Measurements from ENCODE around the gene STUM. TPM values are rescaled to one million over a fixed set of nuclear protein-coding genes. Genes with fewer than 3 reads are reported as not detected.

Gene STUM
- total and polyA plus RNA-seq, 2 of the 8 experiments (the other 6 are each of a cell fraction or from before 2014, with no cell fraction given): 0.76 to 1.2 TPM

DNA sequence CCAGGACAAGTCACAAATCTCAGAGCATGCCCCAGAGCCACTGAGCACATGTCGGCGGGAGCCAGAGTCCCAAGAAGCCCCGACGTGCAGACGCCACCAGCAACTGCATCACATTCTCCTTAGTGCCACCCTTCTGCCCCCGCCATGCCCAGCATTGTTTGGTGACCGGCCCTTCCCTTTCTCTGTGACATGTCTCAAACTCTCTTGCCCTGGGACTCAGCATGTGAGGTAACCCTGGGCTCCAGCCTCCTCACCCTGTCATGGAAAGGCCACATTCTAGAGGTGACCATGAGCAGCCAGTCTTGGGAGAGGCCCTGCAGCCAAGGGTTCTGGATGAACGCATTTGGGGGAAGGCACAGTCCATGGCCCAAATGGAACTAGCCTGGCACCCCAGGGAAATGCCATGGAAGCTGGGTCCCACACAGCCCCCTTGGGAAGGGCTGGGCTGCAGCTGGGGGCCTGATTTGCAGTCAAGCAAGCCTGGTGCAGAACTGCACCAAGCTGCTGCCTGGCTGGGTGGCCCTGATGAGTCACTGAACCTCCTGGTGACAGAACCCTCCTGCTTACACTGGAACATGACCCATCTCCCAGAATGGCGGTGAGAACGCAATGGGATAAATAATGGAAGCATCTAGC is 96.1 kb downstream of the STUM start:
- Histone ChIP-seq H3K4ac (replicated peaks; ENCODE audit: insufficient read length, low read depth, low read length) (no peak overlapping the region), H3K27me3 (replicated peaks in 1 of 4; ENCODE audit: control insufficient read depth in 3 of 4, extremely low read depth in 1 of 4, insufficient read depth in 3 of 4, low read length in 3 of 4) (no peaks in the 10 kb centered on the region; a peak in 1 of 7 replicates), H2BK5ac (ENCODE audit: low read depth, low read length) (no peak overlapping the region), H2AK5ac (ENCODE audit: low read depth, low read length) (no peak overlapping the region), H2BK12ac (ENCODE audit: low read depth, low read length) (0 out of 2 replicates have a peak overlapping the region, but pooled peaks have one; percentile 23), H4K20me1 (replicated peaks in 1 of 2; ENCODE audit: control insufficient read depth in 1 of 2, insufficient read depth in 2 of 2, low read length in 2 of 2) (peaks cover 0 to 4% of the 10 kb centered on the region in 2 experiments), H3K27ac (ENCODE audit: low read depth, low read length) (no peak overlapping the region), H2BK20ac (ENCODE audit: low read length) (no peak overlapping the region), H4K91ac (replicated peaks; ENCODE audit: insufficient read length, low read length) (no peak overlapping the region), H4K5ac (ENCODE audit: insufficient read length, low read depth, low read length) (no peak overlapping the region), H3K4me2 (ENCODE audit: insufficient read depth in 1 of 2, low read depth in 2 of 2, low read length in 2 of 2) (no peak overlapping the region), H3K14ac (ENCODE audit: insufficient read length) (no peak overlapping the region), H3K9me3 (ENCODE audit: insufficient read depth in 2 of 2, low read depth in 1 of 2, low read length in 1 of 2) (no peaks in the 10 kb centered on the region), H3K18ac (ENCODE audit: extremely low read depth, low read length) (no peak overlapping the region), H2BK15ac (ENCODE audit: low read length) (no peak overlapping the region), H3K23me2 (ENCODE audit: low read depth, low read length) (no peaks in the 10 kb centered on the region), H3K9ac (replicated peaks in 1 of 4; ENCODE audit: extremely low read depth in 1 of 4, low read depth in 3 of 4, low read length in 3 of 4) (no peak overlapping the region), H3K79me2 (ENCODE audit: control insufficient read depth in 1 of 2, insufficient read depth in 2 of 2, low read length in 2 of 2) (no peaks in the 10 kb centered on the region), H3K4me1 (replicated peaks in 1 of 4; ENCODE audit: control insufficient read depth in 3 of 4, insufficient read depth in 4 of 4, low read length in 3 of 4) (peaks cover 0 to 3% (median 1%) of the 10 kb centered on the region in 4 experiments; a peak in 2 of 7 replicates), H2BK120ac (replicated peaks; ENCODE audit: low read depth, low read length) (no peak overlapping the region), H3K56ac (replicated peaks; ENCODE audit: insufficient read length, low read depth, low read length) (no peak overlapping the region), H3K4me3 (ENCODE audit: extremely low read depth in 1 of 4, insufficient read depth in 2 of 4, low read depth in 3 of 4, low read length in 4 of 4) (no peak overlapping the region), H3K36me3 (ENCODE audit: control insufficient read depth in 2 of 4, insufficient read depth in 4 of 4, low read length in 3 of 4) (no peaks in the 10 kb centered on the region), H3K79me1 (ENCODE audit: low read depth, low read length) (no peaks in the 10 kb centered on the region), H3K23ac (ENCODE audit: insufficient read length) (no peak overlapping the region), H4K8ac (ENCODE audit: extremely low read depth, insufficient read depth, low read length) (no peak overlapping the region), H2AFZ (ENCODE audit: low read length) (no peak overlapping the region)
- POLR2A ChIA-PET (ENCODE audit: partially characterized antibody): no interaction called here
- no peak for FAIRE-seq
- 93% methylated on average over 10 of the region's 10 CpGs; no CpG with 5 or more reads in 1 of the 2 experiments for WGBS, 2 experiments (ENCODE audit: extremely low coverage in 1 of 2, insufficient coverage in 1 of 2, insufficient read length in 1 of 2, insufficient replicate concordance in 2 of 2, low coverage in 1 of 2, low lambda C conversion rate in 2 of 2, missing lambda C conversion rate in 1 of 2)
- CTCF ChIA-PET (ENCODE audit: partially characterized antibody): interaction anchor here (2.0 to 3.9 kb wide), 2 partner anchors 11 to 67 kb away, joined by 5 to 17 read pairs; no protein-coding TSS in a partner anchor
- no peak for DNase-seq (ENCODE audit: low read depth in 1 of 2, low spot score in 2 of 2)
- TF ChIP-seq GABPA (IDR thresholded peaks at IDR 0.05; ENCODE audit: borderline replicate concordance, insufficient read depth, low read length) (no peak), KDM4A (IDR thresholded peaks at IDR 0.05; ENCODE audit: low read depth, low read length, severe bottlenecking) (no peak), PHF8 (conservative IDR thresholded peaks at IDR 0.05; ENCODE audit: low read depth, low read length) (no peak), BRCA1 (IDR thresholded peaks at IDR 0.05; ENCODE audit: low read depth, low read length) (no peak), NRF1 (IDR thresholded peaks at IDR 0.05; ENCODE audit: low read depth, low read length) (no peak), SRF (IDR thresholded peaks at IDR 0.05; ENCODE audit: low read depth, low read length) (no peak), SAP30 (IDR thresholded peaks at IDR 0.05; ENCODE audit: insufficient read depth, insufficient replicate concordance, low read length) (no peak), POLR2A (IDR thresholded peaks at IDR 0.05; ENCODE audit: control extremely low read depth in 1 of 2, low read depth in 2 of 2, low read length in 2 of 2) (no peak), ZNF274 (IDR thresholded peaks at IDR 0.05; ENCODE audit: borderline replicate concordance, extremely low read depth, low read length) (no peak), KDM5A (IDR thresholded peaks at IDR 0.05; ENCODE audit: low read length) (no peak), NANOG (IDR thresholded peaks at IDR 0.05; ENCODE audit: insufficient read depth, low read depth, low read length, poor library complexity, severe bottlenecking) (no peak)
- TF ChIP-seq, protein P1, sequence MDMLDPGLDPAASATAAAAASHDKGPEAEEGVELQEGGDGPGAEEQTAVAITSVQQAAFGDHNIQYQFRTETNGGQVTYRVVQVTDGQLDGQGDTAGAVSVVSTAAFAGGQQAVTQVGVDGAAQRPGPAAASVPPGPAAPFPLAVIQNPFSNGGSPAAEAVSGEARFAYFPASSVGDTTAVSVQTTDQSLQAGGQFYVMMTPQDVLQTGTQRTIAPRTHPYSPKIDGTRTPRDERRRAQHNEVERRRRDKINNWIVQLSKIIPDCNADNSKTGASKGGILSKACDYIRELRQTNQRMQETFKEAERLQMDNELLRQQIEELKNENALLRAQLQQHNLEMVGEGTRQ (IDR thresholded peaks at IDR 0.05; ENCODE audit: low read length): no peak

All from H1 (cell line).